OCI-LY3 (cell line): ENCODE results near the gene ZNF423.

Experiments used
- H2AFZ ChIP-seq: fragments of 200-600, 300-600 bp; shearing (Covaris generic); 2 replicates; pipeline ENCODE4 v1.6.0; 2014; ENCODE audit warnings: antibody characterized with exemption, low read depth, low read length
- H3K27ac ChIP-seq: fragments of 200-600, 300-600 bp; sonication (generic); 2 replicates; pipeline ENCODE4 v1.5.1; 2014; ENCODE audit warnings: mild to moderate bottlenecking, low read length, moderate library complexity, mixed read lengths
- H3K27me3 ChIP-seq: fragments of 200-600, 300-600 bp; sonication (generic); 2 replicates; pipeline ENCODE4 v1.6.1; 2014; ENCODE audit warnings: low read depth, low read length, mixed read lengths
- H3K36me3 ChIP-seq: fragments of 200-600, 300-600 bp; sonication (generic); replicated peaks from 2 replicates; pipeline ENCODE3; 2014; ENCODE audit warnings: low read depth, low read length, mixed read lengths
- H3K4me1 ChIP-seq: fragments of 300-600, 200-600 bp; sonication (generic); 2 replicates; pipeline ENCODE4 v1.6.1; 2014; ENCODE audit warnings: low read length, mixed read lengths
- H3K4me2 ChIP-seq: fragments of 200-600, 300-600 bp; sonication (generic); 2 replicates; pipeline ENCODE4 v1.6.1; 2014; ENCODE audit warnings: low read length, mixed read lengths
- H3K4me3 ChIP-seq: fragments of 300-600, 200-600 bp; sonication (generic); 2 replicates; pipeline ENCODE4 v1.5.1; 2014; ENCODE audit warnings: antibody characterized with exemption, mild to moderate bottlenecking, low read length, moderate library complexity
- H3K79me2 ChIP-seq: fragments of 300-600, 200-600 bp; shearing (Covaris generic); 2 replicates; pipeline ENCODE4 v1.6.1; 2014; ENCODE audit warnings: mild to moderate bottlenecking, low read length, mixed read lengths
- H3K9ac ChIP-seq: fragments of 300-600, 200-600 bp; shearing (Covaris generic); 2 replicates; pipeline ENCODE4 v1.6.0; 2014; ENCODE audit warnings: mild to moderate bottlenecking, low read length, moderate library complexity
- H3K9me3 ChIP-seq: fragments of 200-600, 300-600 bp; shearing (Covaris generic); 2 replicates; pipeline ENCODE4 v1.6.1; 2014; ENCODE audit warnings: low read length, mixed read lengths; ENCODE audit not compliant: insufficient read depth
- H4K20me1 ChIP-seq: fragments of 200-600, 300-600 bp; sonication (generic); 2 replicates; pipeline ENCODE4 v1.6.1; 2016; ENCODE audit warnings: low read length, mixed read lengths; ENCODE audit not compliant: insufficient read depth
- CTCF ChIP-seq: fragments of 200-600, 300-600 bp; sonication (generic); IDR thresholded peaks from 2 replicates; pipeline ENCODE4 v1.5.1; 2014; ENCODE audit warnings: antibody characterized with exemption, low read length, low read depth
- EZH2phosphoT487 ChIP-seq: fragments of 200-600 bp; shearing (Covaris generic); IDR thresholded peaks from 2 replicates; pipeline ENCODE4 v1.6.1; 2018; ENCODE audit warnings: antibody characterized with exemption, mixed run types, low read depth

ZNF423 gene

GRCh38 chr16:49498264-49498663 is 357.6 kb downstream of the ZNF423 start:
- TF ChIP-seq EZH2phosphoT487 (no peak), CTCF (no peak)
- Histone ChIP-seq H3K9ac (no peak overlapping the region), H3K36me3 (no peaks in the 10 kb centered on the region), H3K27ac (no peak overlapping the region), H3K4me1 (no peaks in the 10 kb centered on the region), H4K20me1 (no peaks in the 10 kb centered on the region), H2AFZ (no peak overlapping the region), H3K4me2 (no peak overlapping the region), H3K4me3 (no peak overlapping the region), H3K79me2 (no peaks in the 10 kb centered on the region), H3K9me3 (no peaks in the 10 kb centered on the region), H3K27me3 (no peaks in the 10 kb centered on the region)

- Histone ChIP-seq H3K4me1 (no peaks in the 10 kb centered on the region), H2AFZ (no peak overlapping the region), H3K36me3 (no peaks in the 10 kb centered on the region), H3K4me2 (no peak overlapping the region), H4K20me1 (no peaks in the 10 kb centered on the region), H3K27ac (no peak overlapping the region), H3K4me3 (no peak overlapping the region), H3K9ac (no peak overlapping the region), H3K79me2 (no peaks in the 10 kb centered on the region), H3K27me3 (no peaks in the 10 kb centered on the region), H3K9me3 (no peaks in the 10 kb centered on the region)
- TF ChIP-seq CTCF = no peak
- TF ChIP-seq EZH2phosphoT487 = no peak
Observed at GRCh38 chr16:49497466-49497865, 358.4 kb downstream of the ZNF423 start.

- no peak overlapping the region for H2AFZ ChIP-seq
- H4K20me1 ChIP-seq = no peaks in the 10 kb centered on the region
- no peak overlapping the region for H3K9ac ChIP-seq
- no peak for TF ChIP-seq EZH2phosphoT487
- no peak for TF ChIP-seq CTCF
- H3K4me2 ChIP-seq = no peak overlapping the region
- no peaks in the 10 kb centered on the region for H3K79me2 ChIP-seq
- H3K27me3 ChIP-seq = no peaks in the 10 kb centered on the region
- H3K36me3 ChIP-seq = no peaks in the 10 kb centered on the region
- no peak overlapping the region for H3K27ac ChIP-seq
- no peaks in the 10 kb centered on the region for H3K9me3 ChIP-seq
- H3K4me1 ChIP-seq = no peaks in the 10 kb centered on the region
- H3K4me3 ChIP-seq = no peak overlapping the region
Observed at GRCh38 chr16:49496656-49497055, 359.3 kb downstream of the ZNF423 start.

GRCh38 chr16:49495596-49496355 is 360.1 kb downstream of the ZNF423 start:
- Histone ChIP-seq H3K4me1 (no peaks in the 10 kb centered on the region), H3K4me3 (no peak overlapping the region), H3K27me3 (no peaks in the 10 kb centered on the region), H3K27ac (no peak overlapping the region), H3K4me2 (no peak overlapping the region), H3K79me2 (no peaks in the 10 kb centered on the region), H3K36me3 (no peaks in the 10 kb centered on the region), H3K9ac (no peak overlapping the region), H2AFZ (no peak overlapping the region), H3K9me3 (no peaks in the 10 kb centered on the region), H4K20me1 (no peaks in the 10 kb centered on the region)
- TF ChIP-seq CTCF (no peak), EZH2phosphoT487 (no peak)
